ENCODE data around the gene SIPA1. TPM values are rescaled to one million over a fixed set of nuclear protein-coding genes. Genes with fewer than 3 reads are reported as not detected.

The SIPA1 gene
- total RNA-seq, 1 experiment from 2014 or later = 30.0 TPM

GRCh38 chr11:65633390-65634108 is 4.4 kb upstream of the SIPA1 start:
- Histone ChIP-seq H3K9me3 (ENCODE audit: low read depth, low read length, poor library complexity, severe bottlenecking) (no peaks in the 10 kb centered on the region), H3K36me3 (ENCODE audit: insufficient read depth, low read length, poor library complexity, severe bottlenecking) (peaks cover 53% of the 10 kb centered on the region), H3K4me3 (ENCODE audit: low read depth, low read length, poor library complexity, severe bottlenecking) (no peak overlapping the region), H3K4me1 (ENCODE audit: insufficient read depth, low read length, poor library complexity, severe bottlenecking) (peaks cover 8% of the 10 kb centered on the region), H3K27ac (ENCODE audit: low read depth, low read length, poor library complexity, severe bottlenecking) (no peak overlapping the region), H3K27me3 (replicated peaks; ENCODE audit: insufficient read depth, low read depth, low read length, poor library complexity) (no peaks in the 10 kb centered on the region)
- intact Hi-C loops (cut with micrococcal nuclease; ENCODE audit: unreplicated experiment) = no loop called here
- BruUV-seq (replicated peaks) = no TSS peak
- CTCF ChIA-PET = interaction anchor here (0.6 kb wide), 2 partner anchors 92 to 184 kb away, joined by 5 to 7 read pairs; no protein-coding TSS in a partner anchor
- POLR2A ChIA-PET (ENCODE audit: low non-redundant PET) = no interaction called here
- TF ChIP-seq EZH2 (IDR thresholded peaks at IDR 0.05; ENCODE audit: borderline replicate concordance, low read depth, low read length, poor library complexity, severe bottlenecking) = no peak
- no peak for TF ChIP-seq CTCF (conservative IDR thresholded peaks at IDR 0.05; ENCODE audit: low read depth, low read length)
- DNase-seq (ENCODE audit: low spot score) = no peak

GRCh38 chr11:65634109-65634436 is 3.8 kb upstream of the SIPA1 start:
- no peak for DNase-seq (ENCODE audit: low spot score)
- TF ChIP-seq EZH2 (IDR thresholded peaks at IDR 0.05; ENCODE audit: borderline replicate concordance, low read depth, low read length, poor library complexity, severe bottlenecking) (no peak), CTCF (conservative IDR thresholded peaks at IDR 0.05; ENCODE audit: low read depth, low read length) (no peak)
- Histone ChIP-seq H3K9me3 (ENCODE audit: low read depth, low read length, poor library complexity, severe bottlenecking) (no peaks in the 10 kb centered on the region), H3K4me1 (ENCODE audit: insufficient read depth, low read length, poor library complexity, severe bottlenecking) (peaks cover 11% of the 10 kb centered on the region), H3K36me3 (ENCODE audit: insufficient read depth, low read length, poor library complexity, severe bottlenecking) (peaks cover 48% of the 10 kb centered on the region), H3K4me3 (ENCODE audit: low read depth, low read length, poor library complexity, severe bottlenecking) (no peak overlapping the region), H3K27ac (ENCODE audit: low read depth, low read length, poor library complexity, severe bottlenecking) (no peak overlapping the region), H3K27me3 (replicated peaks; ENCODE audit: insufficient read depth, low read depth, low read length, poor library complexity) (no peaks in the 10 kb centered on the region)
- BruUV-seq (replicated peaks) = no TSS peak
- intact Hi-C loops (cut with micrococcal nuclease; ENCODE audit: unreplicated experiment) = no loop called here
- ChIA-PET CTCF (interaction anchor here (0.6 kb wide), 1 partner anchor 92 kb away, joined by 7 read pairs; no protein-coding TSS in a partner anchor), POLR2A (ENCODE audit: low non-redundant PET) (no interaction called here)

- peaks cover 11% of the 10 kb centered on the region for H3K4me1 ChIP-seq (ENCODE audit: insufficient read depth, low read length, poor library complexity, severe bottlenecking)
- H3K9me3 ChIP-seq (ENCODE audit: low read depth, low read length, poor library complexity, severe bottlenecking) = no peaks in the 10 kb centered on the region
- BruUV-seq (replicated peaks) = no TSS peak
- H3K27ac ChIP-seq (ENCODE audit: low read depth, low read length, poor library complexity, severe bottlenecking) = no peak overlapping the region
- ChIA-PET POLR2A (ENCODE audit: low non-redundant PET) (no interaction called here), CTCF (interaction anchor here (0.6 kb wide), 1 partner anchor 92 kb away, joined by 7 read pairs; no protein-coding TSS in a partner anchor)
- H3K4me3 ChIP-seq (ENCODE audit: low read depth, low read length, poor library complexity, severe bottlenecking) = no peak overlapping the region
- peaks cover 45% of the 10 kb centered on the region for H3K36me3 ChIP-seq (ENCODE audit: insufficient read depth, low read length, poor library complexity, severe bottlenecking)
- TF ChIP-seq CTCF (conservative IDR thresholded peaks at IDR 0.05; ENCODE audit: low read depth, low read length) = no peak
- TF ChIP-seq EZH2 (IDR thresholded peaks at IDR 0.05; ENCODE audit: borderline replicate concordance, low read depth, low read length, poor library complexity, severe bottlenecking) = no peak
- no peaks in the 10 kb centered on the region for H3K27me3 ChIP-seq (replicated peaks; ENCODE audit: insufficient read depth, low read depth, low read length, poor library complexity)
- intact Hi-C loops (cut with micrococcal nuclease; ENCODE audit: unreplicated experiment) = no loop called here
- no peak for DNase-seq (ENCODE audit: low spot score)
Observed at GRCh38 chr11:65634440-65634839, 3.5 kb upstream of the SIPA1 start.
